Measurements from ENCODE around the gene RMC1. TPM values are rescaled to one million over a fixed set of nuclear protein-coding genes. Genes with fewer than 3 reads are reported as not detected.

RMC1 gene
- total RNA-seq, 4 donors from 2014 or later, result 17.3 to 32.4 (median 18.3) TPM

DNA sequence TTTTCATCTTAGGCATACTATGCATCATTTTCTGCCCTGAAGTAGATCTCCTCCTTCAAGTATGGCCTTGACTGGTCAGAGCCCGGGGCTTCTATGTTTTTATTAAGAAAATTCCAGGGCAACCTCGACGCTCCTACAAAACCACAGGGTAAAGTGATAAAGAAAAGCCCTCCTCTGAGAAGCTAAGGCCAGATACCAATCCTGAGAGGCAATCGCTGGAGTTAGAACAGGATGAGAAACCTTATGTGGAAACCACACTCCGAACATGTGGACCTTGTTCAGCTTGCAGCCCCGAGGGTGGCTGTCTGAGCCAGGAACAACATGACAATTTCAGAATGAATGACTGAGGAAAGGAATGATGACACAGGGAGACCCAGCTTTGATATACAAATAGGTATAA, 35.6 kb downstream of the RMC1 start:
- Histone ChIP-seq H3K36me3 (peaks cover 4 to 99% (median 29%) of the 10 kb centered on the region in 3 donors), H3K27me3 (no peaks in the 10 kb centered on the region), H3K4me3 (no peak overlapping the region), H3K9me3 (no peaks in the 10 kb centered on the region), H3K4me1 (no peaks in the 10 kb centered on the region), H3K27ac (no peak overlapping the region)
- DNase-seq (ENCODE audit: low spot score in 2 of 2), result no peak
- TF ChIP-seq POLR2A (IDR thresholded peaks at IDR 0.05), result no peak
- no peak for TF ChIP-seq EP300 (IDR thresholded peaks at IDR 0.05)
- no peak for TF ChIP-seq CTCF (IDR thresholded peaks at IDR 0.05)
- WGBS, 2 donors, result 81 to 86% methylated on average over 6 of the region's 6 CpGs

DNA sequence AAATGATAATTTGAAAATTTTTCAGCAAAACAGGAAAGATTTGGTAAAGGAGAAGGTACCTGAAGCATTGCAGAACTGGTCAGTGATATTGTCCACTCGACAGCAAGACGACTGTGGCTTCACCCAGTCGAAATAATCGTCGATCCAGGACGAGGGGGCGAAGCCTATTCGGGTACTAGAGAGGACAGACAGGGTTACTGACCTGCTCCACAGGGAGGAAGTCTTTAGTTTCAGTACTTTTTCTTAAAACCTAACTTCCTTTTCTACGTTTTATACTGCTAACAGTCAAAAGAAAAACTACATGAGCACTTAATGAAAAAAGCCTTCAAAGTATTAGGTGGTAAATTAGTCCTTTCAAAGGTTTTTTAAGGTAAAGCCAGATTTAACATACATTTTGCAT, 36.0 kb downstream of the RMC1 start:
- DNase-seq (ENCODE audit: low spot score in 2 of 2), result no peak
- WGBS, 2 donors, result 77 to 86% methylated on average over 9 of the region's 9 CpGs
- TF ChIP-seq EP300 (IDR thresholded peaks at IDR 0.05), result no peak
- no peak for TF ChIP-seq POLR2A (IDR thresholded peaks at IDR 0.05)
- no peak for TF ChIP-seq CTCF (IDR thresholded peaks at IDR 0.05)
- Histone ChIP-seq H3K9me3 (no peaks in the 10 kb centered on the region), H3K36me3 (peaks cover 4 to 99% (median 25%) of the 10 kb centered on the region in 3 donors), H3K27ac (no peak overlapping the region), H3K4me3 (no peak overlapping the region), H3K27me3 (no peaks in the 10 kb centered on the region), H3K4me1 (no peaks in the 10 kb centered on the region)

- no peak overlapping the region for H3K4me3 ChIP-seq
- H3K36me3 ChIP-seq, result peaks cover 4 to 99% (median 17%) of the 10 kb centered on the region in 3 donors
- 84 to 87% methylated on average over 9 of the region's 9 CpGs for WGBS, 2 donors
- no peaks in the 10 kb centered on the region for H3K27me3 ChIP-seq
- no peaks in the 10 kb centered on the region for H3K4me1 ChIP-seq
- no peak overlapping the region for H3K27ac ChIP-seq
- no peak for DNase-seq (ENCODE audit: low spot score in 2 of 2)
- TF ChIP-seq EP300 (IDR thresholded peaks at IDR 0.05), result no peak
- TF ChIP-seq POLR2A (IDR thresholded peaks at IDR 0.05), result no peak
- no peak for TF ChIP-seq CTCF (IDR thresholded peaks at IDR 0.05)
- H3K9me3 ChIP-seq, result no peaks in the 10 kb centered on the region
Measured at GRCh38 chr18:23539911-23540525, 36.7 kb downstream of the RMC1 start.

- Histone ChIP-seq H3K27me3 (no peaks in the 10 kb centered on the region), H3K9me3 (no peaks in the 10 kb centered on the region), H3K4me3 (no peak overlapping the region), H3K4me1 (no peaks in the 10 kb centered on the region), H3K27ac (no peak overlapping the region), H3K36me3 (peaks cover 4 to 99% (median 12%) of the 10 kb centered on the region in 3 donors)
- no peak for DNase-seq (ENCODE audit: low spot score in 2 of 2)
- 71 to 81% methylated on average over 5 of the region's 5 CpGs for WGBS, 2 donors
- TF ChIP-seq EP300 (IDR thresholded peaks at IDR 0.05) (no peak), POLR2A (IDR thresholded peaks at IDR 0.05) (no peak), CTCF (IDR thresholded peaks at IDR 0.05) (no peak)
Measured at GRCh38 chr18:23540867-23541266, 37.6 kb downstream of the RMC1 start.

GRCh38 chr18:23541349-23542093, 38.2 kb downstream of the RMC1 start:
- no peak overlapping the region for H3K27ac ChIP-seq
- DNase-seq (ENCODE audit: low spot score in 2 of 2), result no peak
- no peak overlapping the region for H3K4me3 ChIP-seq
- H3K36me3 ChIP-seq, result peaks cover 4 to 99% (median 12%) of the 10 kb centered on the region in 3 donors
- 93 to 96% methylated on average over 9 of the region's 9 CpGs for WGBS, 2 donors
- H3K4me1 ChIP-seq, result no peaks in the 10 kb centered on the region
- no peaks in the 10 kb centered on the region for H3K9me3 ChIP-seq
- H3K27me3 ChIP-seq, result no peaks in the 10 kb centered on the region
- TF ChIP-seq EP300 (IDR thresholded peaks at IDR 0.05), result no peak
- no peak for TF ChIP-seq POLR2A (IDR thresholded peaks at IDR 0.05)
- no peak for TF ChIP-seq CTCF (IDR thresholded peaks at IDR 0.05)
